GM21529 (cell line): ENCODE results near the gene NDUFA13.
A peak's percentile ranks its signal among the peaks of the same experiment; 100 is the strongest.
"Not testable (repeated sequence)": the region's sequence is repeated elsewhere in the genome, so short reads cannot be mapped to it uniquely, and the experiment has no call there.

Source experiments
- ATAC-seq: cut with Tn5 transposase; IDR thresholded peaks from one replicate; pipeline ENCODE4 v1.9.1; 2021; ENCODE audit not compliant: unreplicated experiment

Gene NDUFA13

DNA sequence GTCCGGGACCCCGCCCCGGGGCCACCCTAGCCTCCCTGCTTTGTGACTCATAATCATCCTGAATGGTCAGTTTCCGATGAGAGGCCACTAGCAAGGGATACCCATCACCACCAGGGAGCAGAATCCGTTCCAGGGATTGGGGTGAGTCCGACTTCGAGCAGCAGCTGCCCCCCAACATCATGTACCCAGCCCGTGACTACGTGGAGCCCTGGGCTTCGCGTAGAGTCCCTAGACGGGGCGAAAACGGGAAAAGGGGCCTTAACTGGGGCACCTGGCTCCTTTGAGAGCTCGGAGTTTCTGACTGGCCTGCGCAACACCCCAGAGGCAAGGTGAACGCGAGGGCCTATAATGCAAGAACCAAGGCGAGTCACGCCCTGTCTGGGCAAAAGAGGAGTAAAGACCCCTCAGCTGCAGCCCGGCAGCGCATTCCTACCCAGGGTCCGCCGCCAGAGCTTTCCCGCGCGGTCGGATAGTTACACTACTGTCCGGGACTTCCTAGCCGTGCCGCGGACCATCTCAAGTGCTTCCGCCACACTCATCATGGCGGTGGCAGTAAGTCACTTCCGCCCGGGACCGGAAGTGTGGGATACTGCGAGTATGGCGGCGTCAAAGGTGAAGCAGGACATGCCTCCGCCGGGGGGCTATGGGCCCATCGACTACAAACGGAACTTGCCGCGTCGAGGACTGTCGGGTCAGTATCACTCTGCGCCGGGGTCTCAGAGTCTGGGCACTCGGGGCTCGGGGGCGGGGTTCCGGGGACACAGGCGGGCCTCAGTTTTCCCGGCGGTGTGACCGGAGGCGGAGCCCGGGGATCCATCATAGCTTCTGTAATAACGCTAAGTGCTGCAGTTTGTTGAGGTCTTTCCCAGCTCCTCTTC is at the start of gene NDUFA13:
TSS of gene NDUFA13 (plus strand) at position 584 of the 878 bp plus-strand sequence. CDS start at position 598, 14 bp downstream.
- peak; percentile 89 for ATAC-seq

- ATAC-seq, result no peak
Observed at GRCh38 chr19:19468424-19469050, 47.5 kb upstream of the NDUFA13 start.

DNA sequence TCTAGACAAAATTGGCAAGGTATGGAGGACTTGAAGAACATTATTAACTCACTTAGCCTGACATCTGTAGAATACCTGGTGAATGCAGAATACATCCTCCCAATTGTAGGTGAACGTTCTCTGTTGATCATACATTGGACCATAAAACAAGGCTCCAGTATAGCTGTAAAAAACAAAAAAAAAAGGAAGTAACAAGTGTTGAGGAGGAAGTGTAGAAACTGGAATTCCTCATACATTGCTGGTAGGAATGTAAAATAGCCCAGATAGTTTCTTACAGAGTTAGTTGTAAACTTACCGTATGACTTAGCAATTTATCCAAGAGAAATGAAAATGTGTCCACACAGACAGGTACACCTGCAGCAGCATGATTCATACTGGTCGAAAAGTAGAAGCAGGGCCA is 45.4 kb upstream of the NDUFA13 start:
- ATAC-seq, result no peak

DNA sequence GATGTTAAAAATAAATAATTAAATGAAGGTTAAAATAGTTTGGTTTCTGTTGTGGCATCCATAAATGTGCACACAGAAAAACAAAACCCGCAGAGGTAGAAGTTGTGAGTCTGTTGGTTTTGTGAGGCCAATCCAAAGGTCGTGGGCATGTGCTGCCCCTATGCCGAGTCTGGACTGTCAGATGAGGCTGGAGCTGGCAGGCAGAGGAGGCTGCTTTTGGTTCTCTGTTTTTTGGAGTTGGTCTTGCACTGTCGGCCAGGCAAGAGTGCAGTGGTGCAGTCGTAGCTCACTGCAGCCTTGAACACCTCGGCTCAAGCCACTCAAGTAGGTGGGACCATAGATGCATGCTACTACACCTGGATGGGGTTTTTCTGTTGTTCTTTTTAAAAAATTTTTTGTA is 44.3 kb upstream of the NDUFA13 start:
- ATAC-seq, result no peak

DNA sequence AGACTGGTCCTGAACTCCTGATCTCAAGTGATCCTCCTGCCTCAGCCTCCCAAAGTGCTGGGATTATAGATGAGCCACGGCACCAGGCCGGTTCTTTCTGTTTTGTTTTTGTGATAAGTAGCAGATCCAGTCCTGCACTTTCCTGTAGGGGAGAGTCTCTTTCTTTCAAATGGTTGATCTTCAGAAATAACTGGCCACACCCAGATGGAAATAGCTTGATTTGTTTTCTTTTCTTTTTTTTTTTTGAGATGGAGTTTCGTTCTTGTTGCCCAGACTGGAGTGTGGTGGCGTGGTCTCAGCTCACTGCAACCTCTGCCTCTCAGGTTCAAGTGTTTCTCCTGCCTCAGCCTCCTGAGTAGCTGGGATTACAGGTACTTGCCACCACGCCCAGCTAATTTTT is 43.9 kb upstream of the NDUFA13 start:
- not testable (repeated sequence) for ATAC-seq

- no peak for ATAC-seq
Observed at GRCh38 chr19:19475015-19475765, 40.8 kb upstream of the NDUFA13 start.

DNA sequence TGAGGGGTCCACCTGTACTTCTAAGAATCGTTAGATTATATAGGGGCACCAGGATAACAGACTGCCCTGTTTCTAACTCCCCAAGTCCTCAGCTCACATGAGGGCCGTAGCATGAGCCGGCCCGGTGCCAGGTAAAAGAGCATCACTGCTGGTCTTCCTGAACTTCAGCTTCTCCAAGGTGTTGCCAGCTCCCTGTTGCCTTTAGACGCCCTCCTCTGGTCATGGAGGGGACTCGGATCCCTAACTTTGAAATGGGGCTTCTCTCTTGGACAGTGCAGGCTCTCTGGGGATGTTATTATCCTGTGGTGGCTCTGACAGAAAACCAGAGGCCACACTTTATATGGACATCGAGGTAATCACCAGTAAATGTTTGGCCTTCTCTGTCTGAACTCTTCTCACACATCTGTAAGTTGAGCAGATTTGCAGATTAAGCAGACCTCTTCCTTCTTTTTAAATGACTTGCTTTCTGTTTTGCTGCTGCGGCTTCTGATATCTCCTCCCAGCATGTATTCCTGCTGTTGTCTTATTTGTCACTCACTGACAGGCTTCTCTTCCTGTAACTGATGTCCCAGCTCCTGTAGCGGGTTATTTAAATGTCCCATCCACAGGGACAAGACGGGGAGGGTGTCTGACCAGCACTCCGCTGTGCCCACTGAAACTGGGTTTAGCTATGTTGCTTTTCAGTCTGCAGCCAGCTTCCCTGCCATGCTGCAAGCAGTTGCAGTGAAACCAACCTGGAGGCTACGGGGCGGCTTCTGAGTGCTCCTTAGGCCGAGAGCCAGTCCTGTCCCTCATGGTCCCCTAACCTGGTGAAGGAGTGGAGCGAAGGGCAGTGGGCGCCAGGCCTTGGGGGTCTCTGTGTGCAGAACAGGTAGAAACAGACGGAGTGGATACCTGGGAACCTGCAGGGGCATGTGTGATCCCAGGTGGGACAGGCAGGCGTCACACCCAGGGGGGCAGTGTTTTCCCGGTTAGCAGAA is 39.9 kb upstream of the NDUFA13 start:
- no peak for ATAC-seq

DNA sequence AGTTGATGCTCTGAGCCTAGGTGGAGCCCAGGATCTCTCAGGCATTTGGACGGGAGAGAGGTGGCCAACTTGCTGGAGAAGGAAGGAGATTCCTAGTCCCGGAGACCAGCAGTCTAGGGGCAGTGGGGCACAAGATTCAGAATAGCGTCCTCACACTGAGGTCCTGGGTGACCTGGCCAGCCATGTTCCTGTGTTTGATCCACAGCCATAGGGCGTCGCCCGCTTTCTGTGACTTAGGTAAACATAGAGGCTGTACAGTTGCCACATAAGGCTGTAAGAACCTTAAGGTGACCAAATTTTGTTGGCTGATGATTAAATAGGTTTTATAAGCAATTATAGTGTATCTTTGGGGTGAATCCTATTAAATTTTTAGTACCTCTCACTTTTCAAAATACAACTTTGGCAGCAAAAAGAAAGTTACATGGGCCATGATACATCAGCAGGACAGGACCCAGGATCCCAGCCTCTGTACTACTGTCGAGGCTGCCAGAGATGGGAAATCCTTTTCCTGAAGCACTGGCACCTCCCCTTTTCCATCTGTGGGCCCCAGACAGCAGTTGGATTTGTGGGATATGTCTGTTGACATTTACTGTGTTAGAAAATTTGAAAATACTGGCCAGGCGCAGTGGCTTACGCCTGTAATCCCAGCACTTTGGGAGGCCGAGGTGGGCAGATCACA is 38.2 kb upstream of the NDUFA13 start:
- ATAC-seq, result no peak

DNA sequence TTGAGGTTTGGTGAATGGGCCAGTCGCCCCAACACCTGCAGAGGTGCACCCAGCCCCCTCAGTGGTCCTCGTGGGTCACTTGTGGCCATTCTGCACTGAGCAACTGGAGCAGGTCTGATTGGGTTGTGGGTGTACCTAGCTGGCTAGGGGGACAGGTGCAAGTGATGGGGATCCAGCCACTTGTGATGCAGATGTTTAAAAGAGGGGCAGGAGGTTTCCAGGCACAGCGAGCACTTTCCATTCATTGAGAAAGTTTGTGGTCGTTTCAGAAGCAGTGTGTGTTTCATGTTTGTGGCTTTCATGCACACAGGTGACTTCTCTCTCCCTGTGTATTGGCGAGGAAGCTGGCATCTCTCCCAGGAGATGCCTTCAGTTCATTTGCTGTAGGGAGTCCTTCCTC is 35.3 kb upstream of the NDUFA13 start:
- peak; percentile 66 for ATAC-seq

DNA sequence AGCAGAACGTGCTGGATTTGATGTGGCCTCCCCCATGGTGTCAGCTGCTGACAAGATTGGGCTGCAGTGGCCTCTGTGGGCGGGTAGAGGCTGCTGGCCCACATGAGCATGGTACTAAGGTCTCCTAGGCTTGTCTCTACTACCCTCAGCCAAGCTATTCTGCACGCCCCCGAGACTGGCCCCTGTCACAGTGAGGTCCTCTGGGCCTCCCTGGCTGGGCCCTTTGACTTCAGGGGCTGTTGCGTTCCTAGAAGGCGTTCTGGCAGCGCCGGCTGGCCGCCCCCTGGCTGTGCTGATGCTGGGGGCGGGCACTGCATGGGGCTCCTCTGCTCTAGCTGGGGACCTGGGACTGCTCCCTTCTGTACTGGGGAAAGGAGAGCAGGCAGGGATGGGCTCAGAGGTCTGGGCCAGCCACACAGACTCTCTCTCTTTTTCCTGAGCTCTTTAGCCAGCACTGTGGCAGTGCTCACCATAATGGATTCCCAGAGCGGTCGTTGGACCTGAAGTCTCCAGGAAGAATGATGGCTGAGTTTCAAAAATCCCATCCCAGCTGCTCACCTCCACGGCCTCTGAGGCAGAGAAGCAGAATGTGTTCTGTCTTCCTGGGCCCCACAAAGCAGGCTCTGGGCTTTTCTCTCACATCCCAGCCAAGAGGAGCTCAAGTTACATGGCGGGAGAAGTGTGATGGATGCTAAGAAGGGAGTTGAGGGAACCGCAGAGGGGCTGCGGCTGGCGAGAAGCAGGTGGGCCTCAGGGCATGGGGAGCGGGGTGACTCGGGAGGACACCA is 33.0 kb upstream of the NDUFA13 start:
- no peak for ATAC-seq

DNA sequence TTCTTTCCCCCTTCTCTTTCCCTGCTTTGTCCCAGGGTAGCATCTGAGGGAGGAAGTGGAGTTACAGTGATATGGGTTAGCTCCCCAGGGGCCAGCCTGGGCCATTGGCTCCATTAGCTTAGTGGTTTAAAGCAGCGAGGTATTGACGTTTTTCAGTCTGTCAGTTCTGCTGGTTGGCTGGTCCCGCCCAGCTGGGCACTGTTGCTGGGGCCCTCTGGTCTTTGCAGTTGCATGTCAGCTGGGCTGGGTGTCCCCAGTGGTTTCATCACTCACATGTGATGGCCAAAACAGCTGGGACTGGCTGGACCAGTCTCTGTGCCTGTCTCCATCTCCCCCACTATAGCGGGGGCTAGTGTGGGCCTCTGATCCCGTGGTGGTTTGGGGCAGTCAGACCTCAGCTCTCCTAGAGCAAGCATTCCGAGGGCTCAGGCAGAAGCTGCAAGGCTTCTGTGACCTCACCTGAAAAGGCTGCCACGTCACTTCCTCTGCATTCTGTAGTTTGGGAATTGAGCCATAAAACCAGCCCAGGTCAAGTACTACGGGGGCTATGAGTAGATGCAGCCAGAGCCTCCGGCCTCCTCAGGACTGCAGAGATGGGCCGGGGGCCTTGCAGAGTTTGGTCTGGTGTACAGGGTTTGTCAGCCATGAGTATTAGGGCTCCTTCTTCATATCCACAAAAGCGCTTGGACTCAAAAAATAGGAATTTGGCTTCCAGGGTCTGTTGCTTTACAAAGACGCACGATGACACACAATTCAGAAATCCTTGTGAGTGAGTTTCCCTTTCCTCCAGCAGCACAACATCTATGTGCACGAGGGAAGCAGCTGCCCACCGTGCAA is 30.6 kb upstream of the NDUFA13 start:
- no peak for ATAC-seq

DNA sequence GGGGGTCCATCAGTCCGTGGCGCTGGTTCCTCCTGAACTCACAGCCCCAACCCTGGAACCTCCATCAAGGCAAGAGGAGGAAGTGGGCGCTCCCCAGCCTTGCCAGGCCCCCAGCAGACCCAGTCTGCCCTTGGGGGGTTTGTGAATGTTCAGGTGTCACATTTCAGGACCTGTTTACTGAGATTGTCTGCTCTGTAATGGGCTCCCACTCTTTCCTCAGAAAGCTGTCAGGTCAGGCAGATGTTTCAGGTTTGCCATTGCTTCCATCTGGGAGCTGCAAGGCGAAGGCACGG is 30.1 kb upstream of the NDUFA13 start:
- ATAC-seq, result no peak

- no peak for ATAC-seq
Observed at GRCh38 chr19:19486343-19487076, 29.5 kb upstream of the NDUFA13 start.

DNA sequence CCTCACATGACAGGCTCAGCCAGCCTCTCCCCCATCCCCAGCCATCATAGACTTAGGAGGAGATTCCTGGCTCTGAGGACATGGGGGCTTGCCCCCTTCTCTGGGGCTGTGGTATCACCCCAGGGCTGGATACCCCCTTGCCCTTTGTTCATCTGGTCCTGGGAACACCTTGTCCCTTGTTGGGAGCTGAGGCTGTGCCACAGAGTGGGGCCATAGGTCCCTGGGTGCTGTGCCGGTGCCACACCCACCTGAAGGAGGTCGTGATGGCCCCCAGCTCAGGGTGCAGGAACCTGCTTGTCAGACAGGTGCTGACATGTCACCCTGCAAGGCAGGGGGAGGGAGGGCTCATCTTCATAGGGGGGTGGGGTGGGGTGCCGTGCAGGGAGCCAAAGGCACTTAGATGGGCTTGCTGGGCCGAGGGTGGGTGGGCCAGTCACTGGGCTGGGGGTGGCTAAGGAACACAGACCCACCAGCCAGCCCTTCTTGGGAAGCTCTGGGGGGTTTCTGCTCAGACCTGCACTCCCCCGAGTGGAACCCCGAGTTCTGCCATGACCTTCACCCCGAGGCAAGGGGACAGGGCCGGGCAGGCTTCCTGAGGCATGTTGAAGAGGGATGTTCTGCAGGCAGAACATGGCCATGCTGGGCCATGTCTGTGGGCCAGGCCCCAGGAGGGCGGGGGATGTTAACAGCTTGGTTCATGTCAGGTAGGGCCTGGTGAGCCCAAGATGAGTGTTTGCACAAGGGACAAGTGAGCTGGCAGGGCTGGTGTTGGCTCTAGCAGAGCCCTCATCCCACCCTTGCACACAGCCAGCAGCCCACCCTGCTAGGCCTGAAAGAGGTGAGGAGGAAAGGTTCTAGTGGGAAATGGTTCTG is 28.7 kb upstream of the NDUFA13 start:
- no peak for ATAC-seq

DNA sequence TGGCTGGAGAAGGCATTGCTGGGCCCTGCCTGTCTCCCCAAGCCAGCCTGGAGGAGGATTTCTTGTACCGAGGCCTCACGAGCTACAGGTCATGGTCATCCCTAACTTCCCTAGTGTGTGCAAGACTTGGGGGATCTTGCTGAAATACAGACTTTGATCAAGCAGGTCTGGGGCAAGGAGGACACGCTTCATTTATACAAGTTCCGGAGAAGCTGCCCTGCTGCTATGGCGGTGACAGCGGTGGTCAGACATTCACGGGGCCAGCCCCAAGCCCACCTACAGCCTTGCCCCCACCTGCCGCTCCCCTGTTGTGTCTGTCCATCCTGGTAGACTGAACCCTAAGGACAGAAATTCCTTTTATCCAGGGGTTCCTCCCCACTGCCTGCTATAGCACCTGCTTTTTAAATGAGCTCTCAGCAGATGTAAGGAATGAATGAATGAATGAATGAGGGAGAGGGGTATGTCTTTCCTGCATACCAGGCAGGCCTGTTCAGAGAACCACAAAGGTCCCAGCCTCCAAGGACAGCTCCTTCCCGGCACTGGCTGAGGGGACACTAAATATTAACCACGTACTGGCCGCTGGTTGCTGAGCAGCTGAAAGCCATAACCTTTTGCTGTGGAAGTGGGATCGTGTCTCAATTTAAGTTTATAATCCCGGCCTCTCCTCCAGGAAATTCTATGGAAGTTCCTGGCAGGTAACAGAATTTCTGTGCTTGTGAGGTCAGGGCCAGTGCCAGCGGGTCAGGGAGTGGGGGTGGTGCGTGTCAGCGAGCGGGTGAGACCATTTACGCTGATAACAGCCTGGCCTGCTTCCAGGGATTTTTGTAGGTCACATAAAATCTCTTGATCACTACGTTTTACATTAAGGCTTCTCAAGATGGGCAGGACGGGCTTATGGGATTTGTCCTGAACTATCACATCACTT is 27.8 kb upstream of the NDUFA13 start:
- no peak for ATAC-seq
